HCT116 (cell line): ENCODE results near the gene ASXL2. TPM values are rescaled to one million over a fixed set of nuclear protein-coding genes. Genes with fewer than 3 reads are reported as not detected.

Experiments used
- ATAC-seq: fragments of 200-7000 bp; cut with Tn5 transposase; 2 replicates; pipeline ENCODE4 v1.9.1; 2020; ENCODE audit warnings: mild to moderate bottlenecking, moderate library complexity
- BruUV-seq: library from RNA; stranded (reverse); fragments of 400-500 nt; replicated peaks from 2 replicates; lab custom pipeline; 2021; lab: Mats Ljungman, UMichigan
- CTCF ChIA-PET: fragments of 300-600 bp; sonication (Branson Sonifier 250); formaldehyde crosslinking; loops from one replicate; lab custom pipeline; 2021; ENCODE audit warnings: antibody characterized with exemption; lab: Charles Lee
- POLR2A ChIA-PET: fragments of 300-600, 350-600 bp; sonication (Branson Sonifier 250); formaldehyde crosslinking; loops from one replicate; lab custom pipeline; 2021; ENCODE audit warnings: antibody characterized with exemption; lab: Charles Lee
- RAD21 ChIA-PET, 2 experiments: fragments of 300-600 bp; sonication (Branson Sonifier 250); formaldehyde crosslinking; loops; one replicate each; lab custom pipeline; 2023; ENCODE audit warnings: low total read pairs in 2 of 2; ENCODE audit not compliant: uncharacterized antibody in 2 of 2, unreplicated experiment in 2 of 2, low non-redundant PET in 1 of 2; lab: Charles Lee
- DNase-seq: peaks from one replicate; pipeline ENCODE4 v3.0.0-alpha.2; 2010; ENCODE audit warnings: low read depth, low spot score
- H2AFZ ChIP-seq: fragments of 200-600 bp; shearing (Covaris generic), sonication (generic); 2 replicates; pipeline ENCODE4 v1.6.1; 2017; ENCODE audit warnings: low read depth, mixed run types, mixed read lengths, antibody characterized with exemption, low read length; ENCODE audit not compliant: poor library complexity, severe bottlenecking
- H3K27ac ChIP-seq: 2 replicates; pipeline ENCODE4 v1.5.1; 2012; ENCODE audit warnings: low read depth, low read length
- H3K27me3 ChIP-seq: fragments of 200-600 bp; sonication (generic); 2 replicates; pipeline ENCODE4 v1.6.1; 2016; ENCODE audit warnings: mixed run types, low read length, mixed read lengths; ENCODE audit not compliant: insufficient read depth
- H3K36me3 ChIP-seq, 2 experiments: fragments of 200-500 bp in 1 of 2; fragments of 200-600 bp in 1 of 2; sonication (Bioruptor generic) in 1 of 2; sonication (generic) in 1 of 2; 2 replicates each; pipeline versions ENCODE4 v1.5.1 to v1.6.1; 2014 to 2016; ENCODE audit warnings: low read length in 2 of 2, inconsistent platforms in 1 of 2, mixed read lengths in 1 of 2, mixed run types in 1 of 2; ENCODE audit not compliant: insufficient read depth in 2 of 2, control insufficient read depth in 1 of 2
- H3K4me1 ChIP-seq, 2 experiments: fragments of 200-600 bp in 1 of 2; sonication (generic) in 1 of 2; 2 replicates each; pipeline versions ENCODE4 v1.5.1 to v1.6.1; 2012 to 2017; ENCODE audit warnings: low read length in 2 of 2, inconsistent platforms in 1 of 2, mild to moderate bottlenecking in 1 of 2, mixed read lengths in 1 of 2, mixed run types in 1 of 2, moderate library complexity in 1 of 2; ENCODE audit not compliant: insufficient read depth in 2 of 2, control insufficient read depth in 1 of 2
- H3K4me2 ChIP-seq: fragments of 200-600 bp; sonication (generic); 2 replicates; pipeline ENCODE4 v1.6.1; 2017; ENCODE audit warnings: mixed run types, low read length, mixed read lengths
- H3K4me3 ChIP-seq, 2 experiments: fragments of 200-600 bp in 1 of 2; sonication (generic) in 1 of 2; replicated peaks in 1 of 2; 2 replicates each; pipeline ENCODE4 v1.5.1; 2011 to 2016; ENCODE audit warnings: low read length in 2 of 2, control low read depth in 1 of 2, low read depth in 1 of 2, mild to moderate bottlenecking in 1 of 2, mixed read lengths in 1 of 2, mixed run types in 1 of 2
- H3K79me2 ChIP-seq: fragments of 200-600 bp; sonication (generic); 2 replicates; pipeline ENCODE4 v1.6.1; 2017; ENCODE audit warnings: mild to moderate bottlenecking, mixed run types, low read length, moderate library complexity, mixed read lengths; ENCODE audit not compliant: insufficient read depth
- H3K9ac ChIP-seq: fragments of 200-600 bp; sonication (generic); 2 replicates; pipeline ENCODE4 v1.6.1; 2016; ENCODE audit warnings: low read length, mixed read lengths
- H3K9me2 ChIP-seq: fragments of 200-600 bp; sonication (generic), shearing (Covaris generic); 2 replicates; pipeline ENCODE4 v1.6.1; 2017; ENCODE audit warnings: mixed run types, mild to moderate bottlenecking, moderate library complexity; ENCODE audit not compliant: insufficient read depth
- H3K9me3 ChIP-seq, 2 experiments: fragments of 200-500 bp in 1 of 2; fragments of 200-600 bp in 1 of 2; sonication (Bioruptor generic) in 1 of 2; sonication (generic) in 1 of 2; 2 replicates each; pipeline ENCODE4 v1.6.1; 2014 to 2017; ENCODE audit warnings: low read length in 2 of 2, mixed read lengths in 2 of 2, inconsistent platforms in 1 of 2, low read depth in 1 of 2, mild to moderate bottlenecking in 1 of 2, mixed run types in 1 of 2, moderate library complexity in 1 of 2; ENCODE audit not compliant: control insufficient read depth in 1 of 2, insufficient read depth in 1 of 2
- H4K20me1 ChIP-seq: fragments of 200-600 bp; sonication (generic), shearing (Covaris generic); 2 replicates; pipeline ENCODE4 v1.6.1; 2017; ENCODE audit warnings: mixed run types, mild to moderate bottlenecking, moderate library complexity; ENCODE audit not compliant: insufficient read depth
- CBX3 ChIP-seq: IDR thresholded peaks from 2 replicates; pipeline ENCODE4 v1.6.1; 2012; ENCODE audit warnings: low read depth
- CEBPB ChIP-seq: IDR thresholded peaks from 2 replicates; pipeline ENCODE4 v1.6.1; 2012; ENCODE audit warnings: low read depth
- EGR1 ChIP-seq: IDR thresholded peaks from 2 replicates; pipeline ENCODE4 v1.6.1; 2012; ENCODE audit warnings: low read depth
- EZH2 ChIP-seq: fragments of 200-600 bp; sonication (generic); IDR thresholded peaks from 2 replicates; pipeline ENCODE4 v1.6.1; 2017; ENCODE audit warnings: antibody characterized with exemption, mixed run types
- EZH2phosphoT487 ChIP-seq: fragments of 200-600 bp; IDR thresholded peaks from 2 replicates; pipeline ENCODE4 v1.6.1; 2018; ENCODE audit warnings: antibody characterized with exemption, borderline replicate concordance
- FOSL1 ChIP-seq: IDR thresholded peaks from 2 replicates; pipeline ENCODE4 v1.6.1; 2012; ENCODE audit warnings: low read depth
- POLR2AphosphoS5 ChIP-seq: IDR thresholded peaks from 2 replicates; pipeline ENCODE4 v1.6.1; 2011; ENCODE audit warnings: mild to moderate bottlenecking, low read depth, low read length, moderate library complexity
- SIN3A ChIP-seq: IDR thresholded peaks from 2 replicates; pipeline ENCODE4 v1.6.1; 2012; ENCODE audit warnings: low read depth
- SRF ChIP-seq: IDR thresholded peaks from 2 replicates; pipeline ENCODE4 v1.6.1; 2012; ENCODE audit warnings: low read depth
- TCF7L2 ChIP-seq: IDR thresholded peaks from 2 replicates; pipeline ENCODE4 v1.7.0; 2011; ENCODE audit warnings: borderline replicate concordance, inconsistent platforms; ENCODE audit not compliant: insufficient read depth, insufficient read length; ENCODE audit errors: extremely low read depth
- ZFX ChIP-seq: fragments of 450-650 bp; IDR thresholded peaks from 2 replicates; pipeline ENCODE4 v1.6.1; 2017
- ZNF274 ChIP-seq: fragments of 200-500 bp; sonication (Bioruptor generic); IDR thresholded peaks from 2 replicates; pipeline ENCODE4 v1.6.1; 2014; ENCODE audit warnings: mild to moderate bottlenecking, low read depth, low read length, inconsistent platforms
- intact Hi-C: fragments of 100-400 bp; cut with micrococcal nuclease; formaldehyde crosslinking; loops from 2 replicates; pipeline ENCODE4 v1.10.0; 2022
- total RNA-seq: library from RNA; stranded (reverse); gene quantifications from one replicate; pipeline ENCODE4 v1.2.1, GENCODE V29; 2021; ENCODE audit not compliant: unreplicated experiment
- TF ChIP-seq, protein P1 (sequence below): IDR thresholded peaks from 2 replicates; pipeline ENCODE4 v1.6.1; 2012

The ASXL2 gene
- total RNA-seq, 1 experiment from 2014 or later, result 29.2 TPM

DNA sequence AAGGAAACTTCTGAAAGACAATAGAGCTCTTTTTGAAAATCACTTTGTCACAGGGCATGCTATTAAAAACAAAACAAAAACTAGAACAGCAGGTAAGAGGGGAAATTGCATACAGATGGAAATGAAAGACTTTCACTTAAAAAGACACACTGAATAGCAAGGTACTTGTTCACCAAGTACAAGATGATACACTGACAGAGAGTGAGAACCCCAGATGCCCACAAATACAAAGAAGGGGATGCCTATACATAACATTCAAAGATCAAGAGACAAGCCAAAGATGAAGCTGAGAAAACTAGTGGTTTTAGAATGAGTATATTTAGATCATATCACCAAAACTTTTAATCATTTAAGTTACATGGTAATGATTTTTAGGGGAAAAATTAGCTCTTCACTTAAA lies 60.7 kb downstream of the ASXL2 start:
- BruUV-seq, result no TSS peak
- ATAC-seq (no peak), DNase-seq (no peak)
- Histone ChIP-seq H3K9me2 (no peaks in the 10 kb centered on the region), H3K79me2 (peaks cover 7% of the 10 kb centered on the region), H3K9ac (no peak overlapping the region), H3K4me2 (no peak overlapping the region), H4K20me1 (peaks cover 4% of the 10 kb centered on the region; the same call in 1 of the 2 replicates), H3K27me3 (no peaks in the 10 kb centered on the region), H3K9me3 (no peaks in the 10 kb centered on the region), H3K4me3 (no peak overlapping the region), H3K36me3 (no peaks in the 10 kb centered on the region), H3K27ac (no peak overlapping the region), H3K4me1 (no peaks in the 10 kb centered on the region), H2AFZ (no peak overlapping the region)
- ChIA-PET POLR2A (no interaction called here), RAD21 (no interaction called here), CTCF (no interaction called here)
- intact Hi-C loops, result no loop called here
- no peak for TF ChIP-seq TCF7L2
- TF ChIP-seq CBX3, result no peak
- no peak for TF ChIP-seq ZFX
- no peak for TF ChIP-seq SRF
- no peak for TF ChIP-seq CEBPB
- no peak for TF ChIP-seq EZH2
- TF ChIP-seq ZNF274, result no peak
- no peak for TF ChIP-seq EGR1
- TF ChIP-seq, protein P1, sequence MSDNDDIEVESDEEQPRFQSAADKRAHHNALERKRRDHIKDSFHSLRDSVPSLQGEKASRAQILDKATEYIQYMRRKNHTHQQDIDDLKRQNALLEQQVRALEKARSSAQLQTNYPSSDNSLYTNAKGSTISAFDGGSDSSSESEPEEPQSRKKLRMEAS, result no peak
- no peak for TF ChIP-seq FOSL1

DNA sequence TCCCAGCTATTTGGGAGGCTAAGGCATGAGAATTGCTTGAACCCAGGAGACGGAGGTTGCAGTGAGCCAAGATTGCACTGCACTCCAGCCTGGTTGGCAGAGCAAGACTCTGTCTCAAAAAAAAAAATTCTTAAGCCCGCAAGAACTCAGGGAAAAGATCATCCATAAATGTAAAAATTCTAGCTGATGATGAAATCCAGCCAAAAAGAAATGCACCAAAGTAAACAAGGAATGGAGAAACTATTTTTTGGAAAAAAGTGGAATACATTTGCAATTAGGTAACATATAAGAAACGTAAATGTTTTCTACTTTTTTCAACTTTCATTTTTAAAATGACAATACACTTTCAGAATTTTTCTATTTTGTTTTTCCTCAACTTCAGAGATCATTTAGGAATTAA lies 61.3 kb downstream of the ASXL2 start:
- intact Hi-C loops, result no loop called here
- ATAC-seq, result no peak
- CTCF ChIA-PET, result no interaction called here
- DNase-seq, result no peak
- H3K79me2 ChIP-seq, result peaks cover 11% of the 10 kb centered on the region
- RAD21 ChIA-PET, result no interaction called here
- POLR2A ChIA-PET, result no interaction called here
- peaks cover 4% of the 10 kb centered on the region; the same call in 1 of the 2 replicates for H4K20me1 ChIP-seq
- no peak overlapping the region for H2AFZ ChIP-seq
- H3K9me2 ChIP-seq, result no peaks in the 10 kb centered on the region
- no peak overlapping the region for H3K27ac ChIP-seq
- BruUV-seq, result no TSS peak
- H3K9me3 ChIP-seq, result no peaks in the 10 kb centered on the region
- H3K36me3 ChIP-seq, result no peaks in the 10 kb centered on the region
- no peak overlapping the region for H3K9ac ChIP-seq
- H3K4me3 ChIP-seq, result no peak overlapping the region
- no peaks in the 10 kb centered on the region for H3K4me1 ChIP-seq
- no peak for TF ChIP-seq CEBPB
- no peak for TF ChIP-seq SIN3A
- TF ChIP-seq POLR2AphosphoS5, result no peak
- no peak for TF ChIP-seq ZFX
- TF ChIP-seq EZH2phosphoT487, result no peak
- H3K27me3 ChIP-seq, result no peaks in the 10 kb centered on the region
- H3K4me2 ChIP-seq, result no peak overlapping the region
